ENCODE results near the gene SYT8.

SYT8 gene

GRCh38 chr11:1817000-1817399, 17.8 kb upstream of the SYT8 start:
- no peak for DNase-seq (ENCODE audit: low read depth, low spot score)
- H3K27ac ChIP-seq, result peak overlapping the region; percentile 39

GRCh38 chr11:1817511-1817910, 17.3 kb upstream of the SYT8 start:
- peak overlapping the region; percentile 39 for H3K27ac ChIP-seq
- no peak for DNase-seq (ENCODE audit: low read depth, low spot score)

- DNase-seq (ENCODE audit: low read depth, low spot score), result no peak
- no peak overlapping the region for H3K27ac ChIP-seq
Measured at GRCh38 chr11:1819074-1819473, 15.7 kb upstream of the SYT8 start.

- peak overlapping the region; percentile 62 for H3K27ac ChIP-seq
- DNase-seq (ENCODE audit: low read depth, low spot score), result peak; percentile 76
Measured at GRCh38 chr11:1820463-1821325, 14.1 kb upstream of the SYT8 start.

- no peak for DNase-seq (ENCODE audit: low read depth, low spot score)
Measured at GRCh38 chr11:1821562-1821961, 13.2 kb upstream of the SYT8 start.

GRCh38 chr11:1822648-1823375, 12.0 kb upstream of the SYT8 start:
- no peak for DNase-seq (ENCODE audit: low read depth, low spot score)
- no peak overlapping the region for H3K27ac ChIP-seq

More at GRCh38 chr11:1821562-1821961, 13.2 kb upstream of the SYT8 start:
- peak overlapping the region; percentile 62 for H3K27ac ChIP-seq

- no peak overlapping the region for H3K27ac ChIP-seq
- DNase-seq (ENCODE audit: low read depth, low spot score), result no peak
Measured at GRCh38 chr11:1823376-1824220, 11.2 kb upstream of the SYT8 start.

- DNase-seq (ENCODE audit: low read depth, low spot score), result no peak
Measured at GRCh38 chr11:1824221-1825038, 10.4 kb upstream of the SYT8 start.

GRCh38 chr11:1825039-1825740, 9.6 kb upstream of the SYT8 start:
- no peak for DNase-seq (ENCODE audit: low read depth, low spot score)
- no peak overlapping the region for H3K27ac ChIP-seq

More at GRCh38 chr11:1824221-1825038, 10.4 kb upstream of the SYT8 start:
- H3K27ac ChIP-seq, result no peak overlapping the region

- DNase-seq (ENCODE audit: low read depth, low spot score), result no peak
- no peak overlapping the region for H3K27ac ChIP-seq
Measured at GRCh38 chr11:1825785-1826451, 8.9 kb upstream of the SYT8 start.

GRCh38 chr11:1826552-1827094, 8.2 kb upstream of the SYT8 start:
- peak overlapping the region; percentile 30 for H3K27ac ChIP-seq
- no peak for DNase-seq (ENCODE audit: low read depth, low spot score)

GRCh38 chr11:1827095-1827813, 7.5 kb upstream of the SYT8 start:
- H3K27ac ChIP-seq, result peak overlapping the region; percentile 30
- no peak for DNase-seq (ENCODE audit: low read depth, low spot score)

- H3K27ac ChIP-seq, result no peak overlapping the region
- DNase-seq (ENCODE audit: low read depth, low spot score), result no peak
Measured at GRCh38 chr11:1827931-1828330, 6.9 kb upstream of the SYT8 start.

- DNase-seq (ENCODE audit: low read depth, low spot score), result no peak
- peak overlapping the region; percentile 48 for H3K27ac ChIP-seq
Measured at GRCh38 chr11:1828542-1828941, 6.2 kb upstream of the SYT8 start.

GRCh38 chr11:1829039-1829820, 5.6 kb upstream of the SYT8 start:
- peak overlapping the region; percentile 48 for H3K27ac ChIP-seq
- peak; percentile 36 for DNase-seq (ENCODE audit: low read depth, low spot score)

GRCh38 chr11:1830004-1830321, 4.8 kb upstream of the SYT8 start:
- H3K27ac ChIP-seq, result peak overlapping the region; percentile 72

More at GRCh38 chr11:1830004-1830321, 4.8 kb upstream of the SYT8 start:
- no peak for DNase-seq (ENCODE audit: low read depth, low spot score)
